ENCODE measurements around the gene EXOG.

The EXOG gene

DNA sequence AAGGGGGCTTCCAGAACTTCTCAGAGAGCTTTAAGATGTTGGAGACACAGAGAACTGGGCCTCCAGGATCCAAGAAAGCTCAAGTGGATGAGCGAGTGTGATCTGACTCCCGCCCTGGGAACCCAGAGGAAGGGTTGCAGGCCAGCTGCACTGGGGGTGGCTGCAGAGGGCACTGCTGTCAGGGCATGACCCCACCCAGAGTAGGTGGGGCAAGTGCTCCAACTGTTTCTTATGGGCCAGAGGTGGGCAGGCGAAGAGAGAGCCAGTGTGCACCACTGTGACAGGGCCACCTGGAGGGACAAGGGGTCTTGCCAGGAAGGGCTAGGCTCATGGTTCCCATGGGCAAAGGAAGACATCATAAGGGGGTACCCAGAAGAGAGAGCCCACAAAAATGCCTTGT, 48.8 kb downstream of the EXOG start:
- Histone ChIP-seq H3K36me3 (no peaks in the 10 kb centered on the region), H3K27me3 (ENCODE audit: insufficient read depth, low read depth, severe bottlenecking) (no peaks in the 10 kb centered on the region), H3K9me3 (ENCODE audit: severe bottlenecking) (no peaks in the 10 kb centered on the region), H3K27ac (no peak overlapping the region), H3K4me3 (ENCODE audit: low read depth, low read length) (no peak overlapping the region)
- TF ChIP-seq, protein P1, sequence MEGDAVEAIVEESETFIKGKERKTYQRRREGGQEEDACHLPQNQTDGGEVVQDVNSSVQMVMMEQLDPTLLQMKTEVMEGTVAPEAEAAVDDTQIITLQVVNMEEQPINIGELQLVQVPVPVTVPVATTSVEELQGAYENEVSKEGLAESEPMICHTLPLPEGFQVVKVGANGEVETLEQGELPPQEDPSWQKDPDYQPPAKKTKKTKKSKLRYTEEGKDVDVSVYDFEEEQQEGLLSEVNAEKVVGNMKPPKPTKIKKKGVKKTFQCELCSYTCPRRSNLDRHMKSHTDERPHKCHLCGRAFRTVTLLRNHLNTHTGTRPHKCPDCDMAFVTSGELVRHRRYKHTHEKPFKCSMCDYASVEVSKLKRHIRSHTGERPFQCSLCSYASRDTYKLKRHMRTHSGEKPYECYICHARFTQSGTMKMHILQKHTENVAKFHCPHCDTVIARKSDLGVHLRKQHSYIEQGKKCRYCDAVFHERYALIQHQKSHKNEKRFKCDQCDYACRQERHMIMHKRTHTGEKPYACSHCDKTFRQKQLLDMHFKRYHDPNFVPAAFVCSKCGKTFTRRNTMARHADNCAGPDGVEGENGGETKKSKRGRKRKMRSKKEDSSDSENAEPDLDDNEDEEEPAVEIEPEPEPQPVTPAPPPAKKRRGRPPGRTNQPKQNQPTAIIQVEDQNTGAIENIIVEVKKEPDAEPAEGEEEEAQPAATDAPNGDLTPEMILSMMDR (IDR thresholded peaks at IDR 0.05; ENCODE audit: low read depth, low read length) = no peak
- no peak for DNase-seq

DNA sequence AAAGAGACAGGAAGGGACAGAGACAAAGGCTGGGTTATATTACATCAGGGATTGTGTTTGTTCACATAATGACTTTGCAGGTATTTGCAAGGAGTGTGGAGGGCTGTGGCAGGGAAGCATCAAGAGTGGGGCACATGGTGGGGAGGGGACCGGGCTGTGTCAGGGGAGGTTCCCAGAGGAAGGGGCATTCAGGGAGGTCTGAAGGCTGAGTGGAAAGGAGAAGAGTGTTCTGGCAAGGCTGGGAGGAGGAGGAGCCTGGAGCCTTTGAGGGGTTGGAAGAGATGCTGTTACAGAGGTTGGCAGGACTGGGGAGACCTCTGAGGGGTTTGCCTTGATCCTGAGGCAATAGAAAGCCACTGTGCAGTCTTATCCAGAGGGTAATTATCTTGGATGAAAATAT, 49.4 kb downstream of the EXOG start:
- H3K4me3 ChIP-seq (ENCODE audit: low read depth, low read length) = no peak overlapping the region
- H3K27me3 ChIP-seq (ENCODE audit: insufficient read depth, low read depth, severe bottlenecking) = no peaks in the 10 kb centered on the region
- H3K27ac ChIP-seq = no peak overlapping the region
- H3K9me3 ChIP-seq (ENCODE audit: severe bottlenecking) = no peaks in the 10 kb centered on the region
- TF ChIP-seq, protein P1 (IDR thresholded peaks at IDR 0.05; ENCODE audit: low read depth, low read length) = no peak
- no peaks in the 10 kb centered on the region for H3K36me3 ChIP-seq
- no peak for DNase-seq

DNA sequence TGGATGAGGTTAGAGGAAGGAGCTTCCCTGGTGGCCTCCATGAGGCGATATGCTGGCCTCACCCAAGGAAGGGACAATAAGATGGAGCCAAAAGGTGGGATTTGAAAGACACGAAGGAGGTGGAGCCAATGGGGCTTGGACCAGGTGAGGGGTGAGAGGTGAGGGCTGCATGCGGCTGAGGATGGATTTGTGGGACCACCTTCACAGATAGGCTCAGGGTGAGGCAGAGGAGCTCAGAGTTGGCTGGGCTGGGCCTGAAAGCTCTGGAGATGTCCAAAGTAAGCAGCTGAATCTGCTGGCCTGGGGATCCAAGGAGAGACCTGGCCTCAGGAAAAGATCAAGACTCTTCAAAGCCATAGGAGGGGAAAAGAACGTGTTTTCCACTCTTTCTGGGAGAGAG, 49.8 kb downstream of the EXOG start:
- Histone ChIP-seq H3K9me3 (ENCODE audit: severe bottlenecking) (no peaks in the 10 kb centered on the region), H3K27me3 (ENCODE audit: insufficient read depth, low read depth, severe bottlenecking) (no peaks in the 10 kb centered on the region), H3K36me3 (no peaks in the 10 kb centered on the region), H3K4me3 (ENCODE audit: low read depth, low read length) (no peak overlapping the region), H3K27ac (no peak overlapping the region)
- DNase-seq = no peak
- TF ChIP-seq, protein P1 (IDR thresholded peaks at IDR 0.05; ENCODE audit: low read depth, low read length) = no peak

DNA sequence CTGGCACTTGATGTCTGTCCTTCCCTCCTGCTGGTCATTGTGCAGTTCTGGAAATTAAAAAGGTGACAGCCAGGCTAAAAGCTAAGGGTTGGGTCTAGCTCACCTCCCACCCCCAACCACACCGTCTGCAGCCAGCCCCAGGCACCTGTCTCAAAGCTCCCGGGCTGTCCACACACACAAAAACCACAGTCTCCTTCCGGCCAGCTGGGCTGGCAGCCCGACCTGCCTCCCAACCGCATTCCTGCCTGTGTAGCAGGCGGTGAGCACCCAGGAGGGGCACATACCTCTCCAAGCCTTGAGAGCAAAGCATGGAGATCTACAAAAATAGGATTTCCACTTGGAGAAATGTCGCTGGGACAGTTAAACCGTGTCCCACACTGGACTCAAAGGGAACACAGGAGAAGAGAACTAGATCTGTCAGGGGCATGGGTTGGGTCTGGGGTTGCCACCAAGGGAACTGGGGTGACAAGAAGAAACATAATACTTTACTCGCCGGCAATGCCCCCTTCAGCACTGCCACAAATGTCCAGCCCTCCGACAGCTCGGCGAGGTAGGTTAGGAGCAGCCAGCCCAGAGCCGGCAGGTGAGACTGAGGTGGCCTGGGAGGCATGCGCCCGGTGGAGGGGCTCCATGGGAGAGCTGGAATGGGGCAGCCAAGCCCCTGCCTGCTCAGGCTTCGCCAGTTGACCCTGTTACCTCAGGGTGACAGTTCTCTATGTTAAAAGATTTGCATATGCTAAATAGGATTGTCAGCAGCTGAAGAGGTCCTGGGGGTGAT, 52.2 kb downstream of the EXOG start:
- Histone ChIP-seq H3K27ac (no peak overlapping the region), H3K36me3 (no peaks in the 10 kb centered on the region), H3K9me3 (ENCODE audit: severe bottlenecking) (no peaks in the 10 kb centered on the region), H3K27me3 (ENCODE audit: insufficient read depth, low read depth, severe bottlenecking) (no peaks in the 10 kb centered on the region), H3K4me3 (ENCODE audit: low read depth, low read length) (no peak overlapping the region)
- TF ChIP-seq, protein P1 (IDR thresholded peaks at IDR 0.05; ENCODE audit: low read depth, low read length) = no peak
- no peak for DNase-seq

DNA sequence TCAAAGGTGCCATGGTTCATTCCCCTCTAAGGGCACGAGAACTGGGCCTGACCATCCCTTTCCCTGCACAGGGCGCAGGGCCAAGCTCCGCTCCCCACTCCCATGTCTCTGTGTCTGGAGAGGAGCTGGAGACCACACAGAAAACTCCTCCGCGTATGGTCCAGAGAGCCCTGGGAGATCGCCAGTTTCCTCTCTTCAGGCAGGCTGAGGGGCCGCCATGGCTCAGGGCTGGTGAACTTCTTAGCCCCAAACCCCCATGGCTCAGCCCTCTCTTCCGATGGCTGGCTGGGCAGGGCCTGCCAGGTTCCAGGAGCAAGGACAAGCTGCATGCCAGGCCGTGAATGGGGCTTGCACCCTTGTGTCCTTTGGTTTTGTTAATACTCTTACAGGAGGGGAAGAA, 52.9 kb downstream of the EXOG start:
- Histone ChIP-seq H3K27ac (no peak overlapping the region), H3K4me3 (ENCODE audit: low read depth, low read length) (no peak overlapping the region), H3K27me3 (ENCODE audit: insufficient read depth, low read depth, severe bottlenecking) (no peaks in the 10 kb centered on the region)

More for the DNA sequence above, 52.9 kb downstream of the EXOG start:
- Histone ChIP-seq H3K36me3 (no peaks in the 10 kb centered on the region), H3K9me3 (ENCODE audit: severe bottlenecking) (no peaks in the 10 kb centered on the region)
- DNase-seq = no peak
- TF ChIP-seq, protein P1 (IDR thresholded peaks at IDR 0.05; ENCODE audit: low read depth, low read length) = no peak
